Tibial nerve (tissue), 4 donors: ENCODE measurements around the gene PHEX. TPM values are rescaled to one million over a fixed set of nuclear protein-coding genes. Genes with fewer than 3 reads are reported as not detected.

Source experiments
- DNase-seq, 2 donors: peaks; one replicate each; pipeline ENCODE4 v3.0.0-alpha.2; 2019; ENCODE audit warnings: low spot score in 2 of 2
- H3K27ac ChIP-seq, 4 donors: fragments of 200-600 bp; sonication (generic) in 3 of 4; one replicate each; pipeline ENCODE4 v1.5.1; 2017 to 2019; ENCODE audit warnings: mild to moderate bottlenecking in 1 of 4
- H3K27me3 ChIP-seq, 2 donors: fragments of 200-600 bp; sonication (generic) in 1 of 2; one replicate each; pipeline versions ENCODE4 v1.5.1 to v1.6.0; 2017 to 2019
- H3K36me3 ChIP-seq, 3 donors: fragments of 200-600 bp; sonication (generic); one replicate each; pipeline ENCODE4 v1.5.1; 2018 to 2019
- H3K4me1 ChIP-seq, 4 donors: fragments of 200-600 bp; sonication (generic) in 3 of 4; one replicate each; pipeline ENCODE4 v1.5.1; 2017 to 2019
- H3K4me3 ChIP-seq, 4 donors: fragments of 200-600 bp; sonication (generic) in 3 of 4; one replicate each; pipeline ENCODE4 v1.5.1; 2017 to 2019; ENCODE audit warnings: mild to moderate bottlenecking in 1 of 4, moderate library complexity in 1 of 4
- H3K9me3 ChIP-seq, 4 donors: fragments of 200-600 bp; sonication (generic) in 3 of 4; one replicate each; pipeline ENCODE4 v1.5.1; 2017 to 2019
- EP300 ChIP-seq, 2 donors: sonication (generic); formaldehyde crosslinking; IDR thresholded peaks; one replicate each; pipeline ENCODE4 v1.6.1; 2017; ENCODE audit warnings: antibody characterized with exemption in 2 of 2, mild to moderate bottlenecking in 1 of 2
- POLR2A ChIP-seq, 2 donors: fragments of 450-650 bp; IDR thresholded peaks; one replicate each; pipeline ENCODE4 v1.6.1; 2017; ENCODE audit warnings: antibody characterized with exemption in 2 of 2, mild to moderate bottlenecking in 2 of 2, moderate library complexity in 2 of 2
- WGBS, 2 donors: methylation state at CpG; one replicate each; pipeline ENCODE4 v1.1.5; 2018; 5-methylcytosine and 5-hydroxymethylcytosine counted together
- total RNA-seq, 4 donors: library from RNA; depleted of rRNA; stranded (reverse); fragments of >200 nt; gene quantifications; one replicate each; pipeline ENCODE4 v1.1.0, GENCODE V29; 2016
- TF ChIP-seq, protein P1 (sequence below), 5 experiments: fragments of 200-600 bp in 3 of 5; fragments of 450-650 bp in 2 of 5; sonication (generic) in 3 of 5; IDR thresholded peaks; one replicate each; pipeline ENCODE4 v1.5.1; 2016 to 2019; ENCODE audit warnings: antibody characterized with exemption in 5 of 5, mild to moderate bottlenecking in 3 of 5, moderate library complexity in 2 of 5

PHEX gene
- total RNA-seq, 4 donors from 2014 or later, result under 0.01 TPM; not detected in 2

- Histone ChIP-seq H3K4me1 (no peaks in the 10 kb centered on the region), H3K4me3 (no peak overlapping the region), H3K9me3 (no peaks in the 10 kb centered on the region), H3K36me3 (no peaks in the 10 kb centered on the region), H3K27me3 (peaks cover 0 to 1% of the 10 kb centered on the region in 2 donors), H3K27ac (no peak overlapping the region)
- TF ChIP-seq POLR2A (IDR thresholded peaks at IDR 0.05), result no peak
- TF ChIP-seq, protein P1, sequence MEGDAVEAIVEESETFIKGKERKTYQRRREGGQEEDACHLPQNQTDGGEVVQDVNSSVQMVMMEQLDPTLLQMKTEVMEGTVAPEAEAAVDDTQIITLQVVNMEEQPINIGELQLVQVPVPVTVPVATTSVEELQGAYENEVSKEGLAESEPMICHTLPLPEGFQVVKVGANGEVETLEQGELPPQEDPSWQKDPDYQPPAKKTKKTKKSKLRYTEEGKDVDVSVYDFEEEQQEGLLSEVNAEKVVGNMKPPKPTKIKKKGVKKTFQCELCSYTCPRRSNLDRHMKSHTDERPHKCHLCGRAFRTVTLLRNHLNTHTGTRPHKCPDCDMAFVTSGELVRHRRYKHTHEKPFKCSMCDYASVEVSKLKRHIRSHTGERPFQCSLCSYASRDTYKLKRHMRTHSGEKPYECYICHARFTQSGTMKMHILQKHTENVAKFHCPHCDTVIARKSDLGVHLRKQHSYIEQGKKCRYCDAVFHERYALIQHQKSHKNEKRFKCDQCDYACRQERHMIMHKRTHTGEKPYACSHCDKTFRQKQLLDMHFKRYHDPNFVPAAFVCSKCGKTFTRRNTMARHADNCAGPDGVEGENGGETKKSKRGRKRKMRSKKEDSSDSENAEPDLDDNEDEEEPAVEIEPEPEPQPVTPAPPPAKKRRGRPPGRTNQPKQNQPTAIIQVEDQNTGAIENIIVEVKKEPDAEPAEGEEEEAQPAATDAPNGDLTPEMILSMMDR (IDR thresholded peaks at IDR 0.05), result no peak
- TF ChIP-seq EP300 (IDR thresholded peaks at IDR 0.05), result no peak
- no peak for DNase-seq
- WGBS, 2 donors, result 72 to 85% methylated on average over 8 of the region's 8 CpGs
Observed at GRCh38 chrX:22193851-22194659, 161.9 kb downstream of the PHEX start.

DNA sequence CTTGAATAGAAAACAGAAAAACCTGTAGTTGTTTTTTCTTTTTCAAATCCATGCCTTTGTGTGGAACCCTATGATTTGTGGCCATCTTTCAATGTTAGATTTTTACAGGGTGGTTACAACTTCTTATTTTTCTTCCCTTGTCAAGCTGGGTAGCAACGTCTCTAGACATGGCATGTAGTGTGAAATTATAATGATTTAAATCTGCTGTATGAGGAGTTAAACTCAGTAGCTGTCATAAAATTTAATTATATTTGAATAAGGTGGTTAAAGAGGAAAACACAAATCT, 162.5 kb downstream of the PHEX start:
- Histone ChIP-seq H3K27me3 (no peaks in the 10 kb centered on the region), H3K9me3 (no peaks in the 10 kb centered on the region), H3K36me3 (no peaks in the 10 kb centered on the region), H3K27ac (no peak overlapping the region), H3K4me3 (no peak overlapping the region), H3K4me1 (no peaks in the 10 kb centered on the region)
- DNase-seq, result no peak
- no peak for TF ChIP-seq EP300 (IDR thresholded peaks at IDR 0.05)
- TF ChIP-seq, protein P1 (IDR thresholded peaks at IDR 0.05), result no peak
- no peak for TF ChIP-seq POLR2A (IDR thresholded peaks at IDR 0.05)
- 66 to 76% methylated on average over 1 of the region's 1 CpG for WGBS, 2 donors

DNA sequence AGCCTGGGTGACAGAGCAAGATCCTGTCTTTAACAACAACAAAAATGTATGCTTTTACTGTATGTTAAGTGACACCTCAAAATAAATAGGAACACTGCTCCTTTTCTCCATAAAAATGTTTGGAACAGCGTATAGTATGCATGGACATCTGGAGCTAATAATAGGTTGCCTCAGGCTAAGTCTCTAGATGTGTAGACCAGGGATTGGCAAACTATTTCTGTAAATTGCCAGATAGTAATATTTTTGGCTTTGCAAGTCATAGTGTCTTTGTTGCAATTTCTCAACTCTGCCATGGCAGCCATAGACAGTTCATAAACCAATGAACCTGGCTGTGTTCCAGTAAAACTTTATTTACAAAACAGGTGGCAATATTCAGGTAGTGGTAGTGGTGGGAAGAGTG, 164.0 kb downstream of the PHEX start:
- TF ChIP-seq EP300 (IDR thresholded peaks at IDR 0.05), result no peak
- no peak for TF ChIP-seq POLR2A (IDR thresholded peaks at IDR 0.05)
- TF ChIP-seq, protein P1 (IDR thresholded peaks at IDR 0.05), result no peak
- no peak overlapping the region for H3K4me3 ChIP-seq
- H3K4me1 ChIP-seq, result no peaks in the 10 kb centered on the region
- no peaks in the 10 kb centered on the region for H3K27me3 ChIP-seq
- H3K27ac ChIP-seq, result no peak overlapping the region
- 73 to 78% methylated on average over 1 of the region's 1 CpG for WGBS, 2 donors
- no peak for DNase-seq
- H3K36me3 ChIP-seq, result no peaks in the 10 kb centered on the region
- no peaks in the 10 kb centered on the region for H3K9me3 ChIP-seq

DNA sequence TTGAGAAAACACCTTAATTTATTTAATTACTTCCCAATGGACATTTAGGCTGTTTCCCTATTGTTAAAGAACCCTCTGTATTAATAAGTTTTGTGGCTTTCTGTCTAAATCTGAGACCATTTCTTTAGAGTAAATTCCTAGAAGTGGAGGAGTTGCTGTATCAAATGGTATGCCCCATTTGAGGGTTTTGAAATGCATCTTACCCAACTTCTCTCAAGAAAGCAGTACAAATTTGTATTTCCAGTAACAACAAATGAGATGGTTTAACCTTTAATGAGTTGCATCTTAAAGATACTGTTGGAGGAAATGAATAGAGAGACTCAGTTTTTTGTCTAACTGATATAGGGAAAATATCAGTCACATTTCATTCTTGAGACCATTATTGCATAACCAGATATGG, 170.1 kb downstream of the PHEX start:
- Histone ChIP-seq H3K4me3 (no peak overlapping the region), H3K36me3 (no peaks in the 10 kb centered on the region), H3K4me1 (no peaks in the 10 kb centered on the region), H3K27ac (no peak overlapping the region), H3K9me3 (no peaks in the 10 kb centered on the region), H3K27me3 (peaks cover 0 to 3% of the 10 kb centered on the region in 2 donors)
- TF ChIP-seq EP300 (IDR thresholded peaks at IDR 0.05) (no peak), POLR2A (IDR thresholded peaks at IDR 0.05) (no peak)
- TF ChIP-seq, protein P1 (IDR thresholded peaks at IDR 0.05), result no peak
- no peak for DNase-seq

- H3K4me1 ChIP-seq, result no peaks in the 10 kb centered on the region
- TF ChIP-seq EP300 (IDR thresholded peaks at IDR 0.05) (no peak), POLR2A (IDR thresholded peaks at IDR 0.05) (no peak)
- TF ChIP-seq, protein P1 (IDR thresholded peaks at IDR 0.05), result no peak
- no peak overlapping the region for H3K4me3 ChIP-seq
- H3K27ac ChIP-seq, result no peak overlapping the region
- peaks cover 0 to 3% of the 10 kb centered on the region in 2 donors for H3K27me3 ChIP-seq
- no peaks in the 10 kb centered on the region for H3K9me3 ChIP-seq
- no peaks in the 10 kb centered on the region for H3K36me3 ChIP-seq
- no peak for DNase-seq
Observed at GRCh38 chrX:22203186-22203585, 171.1 kb downstream of the PHEX start.
